GM21367 (cell line): ENCODE results near the gene EPRS1.

Experiments
- ATAC-seq: cut with Tn5 transposase; IDR thresholded peaks from one replicate; pipeline ENCODE4 v1.9.1; 2021; ENCODE audit not compliant: unreplicated experiment

The EPRS1 gene

GRCh38 chr1:220046052-220046930, at the start of gene EPRS1:
EPRS1 (minus strand) TSS chr1:220046505; CDS start chr1:220046388, 117 bp downstream.
- peak; percentile 98 for ATAC-seq

DNA sequence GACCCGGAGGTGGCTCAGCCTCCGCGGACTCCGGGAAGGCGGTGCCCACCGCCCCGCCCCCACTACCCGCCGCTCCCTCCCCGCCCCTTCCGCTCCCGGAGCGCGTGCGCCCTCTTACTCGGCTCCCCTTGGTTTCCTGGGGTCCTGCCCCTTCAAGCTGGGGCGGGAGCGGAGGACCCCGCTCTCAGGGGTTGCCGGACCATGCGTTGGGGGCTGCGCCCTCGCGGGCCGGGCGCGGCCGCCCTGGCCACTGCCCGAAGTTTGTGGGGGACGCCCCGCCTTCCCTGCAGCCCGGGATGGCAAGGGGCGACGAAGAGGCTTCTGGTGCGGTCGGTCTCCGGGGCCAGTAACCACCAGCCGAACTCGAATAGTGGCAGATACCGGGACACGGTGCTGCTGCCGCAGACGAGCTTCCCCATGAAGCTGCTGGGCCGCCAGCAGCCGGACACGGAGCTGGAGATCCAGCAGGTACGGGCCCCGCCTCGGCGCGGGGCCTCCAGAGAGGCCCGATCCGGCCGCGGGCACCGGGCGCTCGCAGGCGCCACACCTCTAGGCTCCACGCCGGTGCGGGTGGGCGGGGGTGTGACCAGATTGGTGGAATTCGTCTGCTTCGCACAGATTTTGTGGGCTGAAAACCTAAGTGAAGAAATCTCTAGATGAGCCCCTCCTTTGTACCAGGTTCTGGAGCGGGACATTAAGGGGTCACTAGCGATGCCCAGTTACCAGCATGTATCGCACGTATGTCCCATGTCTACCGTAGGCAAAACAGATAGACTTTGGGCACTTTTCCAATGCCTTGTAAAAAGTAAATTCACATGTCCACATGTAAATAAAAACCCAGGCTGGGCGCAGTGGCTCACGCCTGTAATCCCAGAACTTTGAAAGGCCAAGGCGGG, 48.0 kb upstream of the EPRS1 start, which contains the start of gene IARS2:
Gene IARS2 (plus strand): TSS at position 117 of the 896 bp plus-strand sequence. CDS start 85 bp downstream, at position 202.
- ATAC-seq, result peak; percentile 48

- ATAC-seq, result peak; percentile 10
Observed at GRCh38 chr1:220093361-220094015, 47.2 kb upstream of the EPRS1 start.

DNA sequence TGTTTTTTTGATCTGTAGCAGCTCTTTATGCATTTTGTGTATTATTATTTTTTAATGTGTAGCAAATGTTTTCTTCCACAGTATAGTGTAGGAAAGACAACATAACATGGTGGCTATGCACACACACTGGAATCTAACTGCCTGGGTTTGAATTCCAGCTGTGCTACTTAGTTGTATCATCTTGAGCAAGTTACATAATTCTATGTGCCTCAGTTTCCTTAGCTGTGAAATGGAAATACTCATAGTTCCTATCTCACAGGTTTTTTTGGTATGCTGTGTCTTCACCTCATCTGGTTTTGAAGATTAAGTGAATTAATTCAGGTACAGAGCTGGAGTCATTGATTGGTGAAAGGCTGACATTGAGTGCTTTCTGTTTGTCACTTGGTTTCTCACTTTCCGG, 46.4 kb upstream of the EPRS1 start:
- ATAC-seq, result no peak

- ATAC-seq, result peak; percentile 65
Observed at GRCh38 chr1:220089650-220090556, 43.6 kb upstream of the EPRS1 start, which contains the start of gene BPNT1. BPNT1 (minus strand) TSS chr1:220089788; CDS start chr1:220079846, 9,942 bp downstream.

- ATAC-seq, result peak; percentile 41
Observed at GRCh38 chr1:220086261-220086686, 40.0 kb upstream of the EPRS1 start.

DNA sequence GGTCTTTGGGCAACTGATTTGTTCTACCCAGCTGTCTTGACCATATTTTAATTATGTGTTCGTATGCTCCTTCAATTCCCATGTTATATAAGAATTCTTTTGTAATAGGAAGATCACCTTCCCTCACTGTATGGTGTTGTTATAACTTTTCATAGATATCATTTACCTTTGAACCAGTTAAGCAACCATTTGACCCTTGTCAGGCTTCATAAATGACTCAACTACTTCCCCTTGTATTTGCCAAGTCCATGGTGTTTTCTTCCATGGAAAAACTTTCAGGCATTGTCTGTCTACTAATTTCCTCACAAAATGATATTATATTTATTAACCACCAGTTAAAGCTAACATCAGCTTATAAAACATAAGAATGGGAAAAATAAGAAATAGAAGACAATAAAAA, 38.2 kb upstream of the EPRS1 start:
- no peak for ATAC-seq

- no peak for ATAC-seq
Observed at GRCh38 chr1:220077887-220078286, 31.6 kb upstream of the EPRS1 start.

- no peak for ATAC-seq
Observed at GRCh38 chr1:220076861-220077762, 30.8 kb upstream of the EPRS1 start.

- no peak for ATAC-seq
Observed at GRCh38 chr1:220067269-220068204, 21.2 kb upstream of the EPRS1 start.

DNA sequence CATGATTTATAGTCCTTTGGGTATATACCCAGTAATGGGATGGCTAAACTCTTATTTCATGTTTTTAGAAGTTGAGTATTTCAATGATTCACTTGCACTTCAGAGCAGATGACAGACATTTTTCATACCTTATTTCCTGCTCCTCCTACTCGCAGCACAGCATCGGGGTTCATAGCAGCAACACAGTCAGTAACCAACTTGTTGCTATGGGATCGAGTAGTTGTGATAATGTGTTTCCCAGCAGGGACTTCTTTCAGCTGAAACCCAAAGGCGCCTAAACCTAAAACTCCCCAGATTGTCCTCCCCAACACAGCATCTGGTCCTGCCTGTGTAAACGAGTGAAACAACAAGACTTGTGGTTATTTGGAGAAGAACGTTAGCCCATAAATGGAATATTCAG, 16.3 kb upstream of the EPRS1 start:
- ATAC-seq, result no peak

DNA sequence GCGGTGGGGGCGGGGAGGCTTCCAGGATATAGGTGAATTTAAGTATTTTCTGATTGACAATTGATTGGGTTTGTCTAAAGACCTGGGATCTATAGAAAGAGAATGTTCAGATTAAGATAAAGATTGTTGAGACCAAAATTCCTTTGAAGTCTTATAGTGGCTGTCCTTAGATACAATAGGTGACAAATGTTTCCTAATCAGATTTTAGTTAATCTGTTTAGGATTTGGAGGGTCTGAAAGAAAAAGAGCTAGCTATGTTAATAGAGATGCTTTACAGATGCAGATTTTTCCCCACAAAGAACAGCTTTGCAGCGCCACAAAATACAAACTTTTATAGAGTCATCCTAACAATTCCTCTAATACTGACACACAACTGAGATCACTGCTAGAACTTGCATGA, 14.6 kb upstream of the EPRS1 start:
- ATAC-seq, result no peak

DNA sequence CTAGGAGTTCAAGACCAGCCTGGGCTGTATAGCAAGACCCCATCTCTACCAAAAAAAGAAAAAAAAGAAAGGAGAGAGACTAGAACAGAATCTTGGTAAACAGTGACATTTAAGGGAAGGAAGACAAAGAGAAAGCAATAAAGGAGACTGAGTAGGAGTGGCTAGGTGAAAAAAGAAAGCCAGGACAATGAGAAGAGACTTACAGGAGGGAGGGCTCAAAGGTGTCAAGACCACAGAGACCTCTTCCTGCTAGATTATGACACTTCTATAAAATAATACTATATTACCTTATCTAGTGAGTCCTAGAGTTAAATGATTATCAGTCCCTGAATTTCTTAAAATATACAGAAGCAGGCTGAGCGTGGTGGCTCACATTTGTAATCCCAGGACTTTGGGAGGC, 10.1 kb upstream of the EPRS1 start:
- no peak for ATAC-seq

GRCh38 chr1:220045356-220046051, 801 bp downstream of the EPRS1 start:
- peak; percentile 24 for ATAC-seq

DNA sequence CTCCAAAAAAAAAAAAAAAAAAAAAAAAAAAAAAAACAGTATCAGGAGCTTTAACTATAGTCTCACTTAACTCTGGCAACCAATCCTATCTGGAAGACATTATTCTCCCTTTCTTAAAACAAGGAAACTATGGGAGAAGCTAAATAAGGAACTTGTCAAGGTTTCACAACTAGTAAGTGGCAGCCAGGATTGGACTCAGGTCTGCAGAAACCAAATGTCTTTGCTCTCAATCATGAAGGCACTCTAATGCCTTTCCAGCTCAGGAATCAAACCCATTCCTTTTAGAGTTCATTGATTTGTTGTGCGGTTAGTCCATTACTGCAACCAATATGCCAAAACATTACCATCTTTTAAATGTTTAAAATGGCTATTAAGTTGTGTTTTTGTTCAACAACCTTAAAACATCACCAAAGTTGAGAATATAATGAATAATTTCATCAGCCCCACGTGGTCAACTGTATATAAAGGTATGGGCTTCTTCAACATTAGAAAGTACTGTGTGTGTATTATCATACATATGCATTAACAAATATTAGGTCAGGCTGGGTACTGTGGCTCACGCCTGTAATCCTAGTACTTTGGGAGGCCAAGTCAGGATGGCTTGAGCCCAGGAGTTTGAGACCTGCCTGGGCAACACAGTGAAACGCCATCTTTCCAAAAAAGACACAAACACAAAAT, 1.5 kb downstream of the EPRS1 start:
- ATAC-seq, result no peak

DNA sequence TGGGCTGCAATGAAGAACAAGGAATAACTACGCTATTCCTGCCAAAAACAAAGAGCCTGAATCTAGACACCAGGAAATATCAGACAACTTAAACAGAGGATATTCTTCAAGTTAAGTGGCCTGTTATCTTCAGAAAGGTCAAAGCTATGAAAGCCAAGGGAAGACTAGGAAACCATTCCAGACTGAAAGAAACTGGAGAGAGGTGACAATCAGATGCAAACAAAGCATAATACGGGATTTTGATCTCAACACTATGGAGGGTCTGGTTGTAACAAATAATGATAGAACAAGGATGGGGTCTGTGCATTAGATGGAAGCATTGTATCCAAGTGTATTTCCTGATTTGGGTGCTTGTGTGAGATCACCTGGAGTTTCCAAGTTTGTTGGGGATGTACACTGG, 2.7 kb downstream of the EPRS1 start:
- no peak for ATAC-seq
